Kidney (tissue), 14 donors: ENCODE results near the gene PAQR6. TPM values are rescaled to one million over a fixed set of nuclear protein-coding genes. Genes with fewer than 3 reads are reported as not detected.

Source experiments
- DNase-seq, 5 donors: peaks; one replicate each; pipeline ENCODE4 v3.0.0-alpha.2; 2013 to 2020
- FAIRE-seq: peaks from 2 replicates; lab custom pipeline; 2012; peaks lifted over from hg19 to GRCh38; lab: Jason Lieb, UNC
- H3K27ac ChIP-seq, 2 donors: one replicate each; pipeline ENCODE4 v1.7.0; 2013; ENCODE audit warnings: low read depth in 2 of 2, low read length in 2 of 2, inconsistent platforms in 1 of 2
- H3K27me3 ChIP-seq: one replicate; pipeline ENCODE4 v1.7.1; 2013; ENCODE audit warnings: low read length, inconsistent platforms; ENCODE audit not compliant: control insufficient read depth, insufficient read depth
- H3K36me3 ChIP-seq, 3 donors: one replicate each; pipeline versions ENCODE4 v1.7.0 to v1.7.1; 2013; ENCODE audit warnings: low read length in 3 of 3, control low read depth in 1 of 3, inconsistent platforms in 1 of 3; ENCODE audit not compliant: insufficient read depth in 3 of 3, control insufficient read depth in 2 of 3
- H3K4me1 ChIP-seq, 3 donors: one replicate each; pipeline versions ENCODE4 v1.7.0 to v1.7.1; 2013; ENCODE audit warnings: low read length in 3 of 3, inconsistent platforms in 1 of 3, low read depth in 1 of 3; ENCODE audit not compliant: control insufficient read depth in 2 of 3, insufficient read depth in 2 of 3
- H3K4me3 ChIP-seq, 3 donors: one replicate each; pipeline versions ENCODE4 v1.7.0 to v1.8.1; 2013; ENCODE audit warnings: low read length in 3 of 3, control low read depth in 1 of 3, inconsistent platforms in 1 of 3
- H3K9ac ChIP-seq, 3 donors: one replicate each; pipeline versions ENCODE4 v1.7.0 to v1.7.1; 2013; ENCODE audit warnings: low read length in 3 of 3, control low read depth in 1 of 3, inconsistent platforms in 1 of 3
- H3K9me3 ChIP-seq, 3 donors: one replicate each; pipeline versions ENCODE4 v1.7.0 to v1.7.1; 2013; ENCODE audit warnings: low read length in 3 of 3, control low read depth in 1 of 3, inconsistent platforms in 1 of 3; ENCODE audit not compliant: control insufficient read depth in 2 of 3, insufficient read depth in 1 of 3
- CTCF ChIP-seq: IDR thresholded peaks from 3 replicates; pipeline ENCODE4 v1.5.1; 2012; ENCODE audit warnings: mild to moderate bottlenecking, moderate library complexity, borderline replicate concordance; ENCODE audit not compliant: insufficient read depth; ENCODE audit errors: extremely low read depth
- intact Hi-C: fragments of 100-400 bp; cut with DNase I; formaldehyde crosslinking; loops from one replicate; pipeline ENCODE4 v1.11.1; 2022
- polyA plus RNA-seq: library from polyadenylated mRNA; stranded (reverse); fragments of 350-450 nt; fragmentation: Illumina TruSeq; extraction: RNeasy Lipid Tissue Mini Kit (QIAGEN cat#74804); gene quantifications from one replicate; pipeline ENCODE4 v1.2.3, GENCODE V29; 2014; ENCODE audit warnings: low read depth, low replicate concordance; ENCODE audit not compliant: insufficient read depth
- total RNA-seq: library from RNA; stranded (reverse); fragmentation: NEBNext Ultra II Directional; extraction: Animal tissue kit (Norgen Biotek cat#: 25700); gene quantifications from one replicate; pipeline ENCODE4 v1.2.1, GENCODE V29; 2021
- donor health status: control.
- donor health status: control.
- donor health status: control.
- donor health status: control.
- donor health status: control.
- donor health status: DM: yes; HTN: yes; CAD: no.
- donor health status: Normal renal cell carcinoma (clear cell type).

The PAQR6 gene
- total and polyA plus RNA-seq, 2 donors from 2014 or later, result 2.0 to 4.2 TPM

GRCh38 chr1:156249593-156249992 lies 1.7 kb upstream of the PAQR6 start:
- FAIRE-seq, result no peak
- no peak for TF ChIP-seq CTCF
- Histone ChIP-seq H3K27ac (no peak overlapping the region), H3K36me3 (peaks cover 5 to 46% (median 25%) of the 10 kb centered on the region in 3 donors), H3K9ac (no peak overlapping the region), H3K4me1 (peaks cover 0 to 7% (median 0%) of the 10 kb centered on the region in 3 donors), H3K4me3 (no peak overlapping the region), H3K9me3 (no peaks in the 10 kb centered on the region), H3K27me3 (no peaks in the 10 kb centered on the region)
- no peak for DNase-seq
- intact Hi-C loops, result no loop called here

GRCh38 chr1:156248323-156248683 lies 447 bp upstream of the PAQR6 start:
- H3K27me3 ChIP-seq, result no peaks in the 10 kb centered on the region
- H3K4me3 ChIP-seq, result no peak overlapping the region
- H3K4me1 ChIP-seq, result peaks cover 0 to 7% (median 0%) of the 10 kb centered on the region in 3 donors
- H3K9ac ChIP-seq, result no peak overlapping the region
- TF ChIP-seq CTCF, result no peak
- H3K36me3 ChIP-seq, result peaks cover 4 to 36% (median 15%) of the 10 kb centered on the region in 3 donors
- DNase-seq (no peak), FAIRE-seq (no peak)
- no peak overlapping the region for H3K27ac ChIP-seq
- intact Hi-C loops, result no loop called here
- no peaks in the 10 kb centered on the region for H3K9me3 ChIP-seq

- Histone ChIP-seq H3K27ac (no peak overlapping the region), H3K36me3 (peaks cover 0 to 22% (median 6%) of the 10 kb centered on the region in 3 donors), H3K27me3 (no peaks in the 10 kb centered on the region), H3K4me3 (no peak overlapping the region), H3K9ac (no peak overlapping the region), H3K9me3 (no peaks in the 10 kb centered on the region), H3K4me1 (peaks cover 0 to 7% (median 0%) of the 10 kb centered on the region in 3 donors)
- TF ChIP-seq CTCF, result no peak
- FAIRE-seq, result no peak
- no peak for DNase-seq
- intact Hi-C loops, result no loop called here
Observed at GRCh38 chr1:156246781-156247459, 936 bp downstream of the PAQR6 start.
